DMS 273 (cell line): ENCODE results near the gene CARD11.

Experiments
- DNase-seq: peaks from one replicate; lab custom pipeline; 2025; ENCODE audit not compliant: unreplicated experiment; lab: John Stamatoyannopoulos, UW

Gene CARD11

DNA sequence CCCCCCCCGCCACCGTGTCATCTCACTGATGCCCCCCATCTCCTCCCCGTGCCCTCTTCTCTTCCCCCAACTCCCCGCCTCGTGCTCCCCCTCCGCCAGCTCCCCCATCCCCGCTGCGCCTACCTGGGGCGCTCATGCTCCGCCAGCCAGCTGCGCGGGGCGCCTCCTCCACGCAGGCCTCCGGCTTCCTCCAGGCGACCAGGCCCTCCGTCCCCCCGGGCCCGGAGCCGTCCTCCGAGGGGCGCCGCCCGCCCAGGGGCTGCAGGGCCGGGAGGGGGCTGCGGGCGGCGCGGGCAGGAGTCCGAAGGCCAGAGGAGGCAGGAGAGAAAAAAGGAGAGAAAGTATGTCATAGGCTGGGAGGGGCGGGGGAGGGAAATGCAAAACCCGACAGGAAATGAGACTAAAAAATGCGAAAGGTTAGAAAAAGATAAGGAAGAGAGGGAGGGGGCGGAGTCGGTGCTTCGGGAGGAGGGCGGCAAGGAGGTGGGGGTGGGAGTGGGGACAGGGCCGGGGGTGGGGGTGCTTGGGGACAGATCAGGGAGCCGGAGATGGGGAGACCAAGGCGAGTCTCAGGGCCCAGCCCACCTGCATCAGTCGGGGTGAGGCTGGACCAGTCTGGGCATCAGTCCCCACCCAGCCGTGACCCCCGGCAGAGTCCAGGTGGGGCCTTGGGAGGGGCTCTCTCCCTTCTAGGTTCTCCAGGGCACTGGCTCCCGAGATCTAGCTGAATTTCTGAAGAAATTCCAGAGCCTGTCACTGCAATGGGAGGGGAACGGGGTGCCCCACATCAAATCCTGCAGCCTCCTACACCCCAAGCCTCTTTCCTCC is at the start of gene CARD11:
Gene CARD11 (minus strand): TSS at position 324 of the 828 bp plus-strand sequence. CDS start 85,361 bp downstream, outside the sequence.
- DNase-seq, result no peak

DNA sequence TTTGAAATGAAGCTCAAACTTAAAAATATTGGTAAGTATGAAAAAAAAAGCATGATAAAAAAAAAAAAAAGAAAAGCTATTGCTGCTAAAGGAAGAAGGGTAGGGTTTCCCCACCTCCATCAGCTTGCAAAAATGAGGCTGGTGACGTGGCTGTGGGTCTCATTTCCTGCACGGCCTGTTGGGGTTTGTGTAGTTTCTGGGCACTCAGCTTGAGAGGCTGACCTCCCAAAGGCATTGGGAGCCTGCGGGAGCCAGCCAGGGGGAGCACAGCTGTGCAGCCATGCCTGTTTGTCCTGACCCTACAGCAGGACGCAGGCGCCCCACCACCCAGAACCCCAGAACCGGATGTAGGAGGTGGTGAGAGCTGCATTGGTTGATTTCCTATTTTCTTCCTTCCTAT is 48.8 kb upstream of the CARD11 start:
- no peak for DNase-seq

DNA sequence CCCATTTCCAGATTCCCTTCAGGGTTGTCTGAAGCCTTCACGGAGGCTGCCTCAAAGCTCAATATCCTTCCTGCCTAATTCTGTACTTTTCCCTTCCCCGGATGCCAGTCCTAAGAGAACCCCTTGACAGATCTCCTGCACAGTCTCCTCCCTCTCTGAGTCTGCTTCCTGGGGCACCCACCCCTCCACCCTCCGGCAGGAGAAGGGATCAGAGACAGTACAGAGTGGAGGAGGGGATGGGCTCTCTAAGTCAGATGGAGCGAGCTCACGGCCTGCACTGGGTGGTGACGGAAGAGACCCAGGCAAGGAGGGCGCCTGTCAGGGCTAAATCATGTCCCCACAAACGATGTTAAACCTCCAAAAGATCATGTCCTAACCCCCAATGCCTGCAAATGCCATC is 48.0 kb upstream of the CARD11 start:
- DNase-seq, result no peak

DNA sequence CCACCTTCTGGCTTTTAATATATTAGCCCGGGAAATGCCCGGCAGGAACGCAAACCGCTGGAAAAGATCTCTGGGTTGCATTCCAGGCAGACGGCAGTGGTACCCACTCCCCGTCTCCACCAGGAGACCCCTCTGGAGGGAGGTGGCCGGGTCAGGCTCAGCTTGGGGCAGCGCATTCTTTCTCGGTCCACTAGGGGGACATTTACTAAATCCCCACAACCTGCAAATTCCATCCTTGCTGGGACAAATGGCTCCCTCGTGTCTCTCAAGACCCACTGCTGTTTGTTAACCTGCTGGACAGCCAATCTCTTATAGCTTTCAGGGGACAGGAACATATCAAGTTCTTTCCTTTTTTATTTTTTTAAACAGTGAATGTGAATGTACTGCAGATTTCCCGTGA is 45.8 kb upstream of the CARD11 start:
- DNase-seq, result peak; percentile 70

DNA sequence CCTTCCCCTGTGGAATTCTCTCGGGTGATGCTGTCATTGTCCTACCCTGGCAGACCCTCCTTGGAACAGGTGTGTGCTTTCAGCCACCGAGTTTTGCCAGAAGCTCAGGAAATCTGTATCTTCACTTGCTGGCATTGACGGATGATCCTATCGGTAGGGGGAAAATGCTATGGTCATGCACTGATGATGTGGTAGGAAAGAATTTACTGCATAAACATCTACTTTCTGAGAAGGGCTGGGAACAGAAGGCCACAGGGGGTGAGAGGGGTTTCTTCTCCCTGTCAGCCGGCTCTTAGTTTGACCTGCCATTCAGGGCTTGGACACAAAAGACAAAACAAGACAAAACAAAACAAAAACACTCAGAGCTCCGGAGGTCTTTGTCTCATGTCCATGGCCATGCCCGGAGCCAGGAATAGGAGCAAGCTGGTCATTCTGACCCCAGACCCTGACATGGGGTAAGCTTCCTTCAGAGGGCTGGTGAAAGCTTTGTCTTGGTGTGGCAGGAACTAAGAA is 43.6 kb upstream of the CARD11 start:
- no peak for DNase-seq

DNA sequence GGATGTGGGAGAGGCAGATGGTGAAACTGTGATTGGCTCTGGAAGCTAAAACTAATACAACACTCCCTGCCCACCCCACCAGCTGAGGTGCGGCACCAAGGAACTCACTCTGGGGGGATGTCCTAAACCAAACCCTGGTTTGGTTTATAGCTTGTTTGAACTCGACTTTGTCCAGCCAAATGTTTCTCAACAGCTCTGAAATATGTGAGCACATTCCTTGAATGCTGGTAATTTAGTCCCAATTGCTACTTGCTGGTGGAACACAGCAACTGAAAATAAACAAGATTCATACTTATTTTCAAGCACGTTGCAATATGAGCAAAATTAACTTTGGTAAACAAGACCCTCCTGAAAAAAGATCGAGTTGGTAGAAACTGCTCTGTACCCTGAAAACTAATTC is 39.7 kb upstream of the CARD11 start:
- DNase-seq, result no peak

DNA sequence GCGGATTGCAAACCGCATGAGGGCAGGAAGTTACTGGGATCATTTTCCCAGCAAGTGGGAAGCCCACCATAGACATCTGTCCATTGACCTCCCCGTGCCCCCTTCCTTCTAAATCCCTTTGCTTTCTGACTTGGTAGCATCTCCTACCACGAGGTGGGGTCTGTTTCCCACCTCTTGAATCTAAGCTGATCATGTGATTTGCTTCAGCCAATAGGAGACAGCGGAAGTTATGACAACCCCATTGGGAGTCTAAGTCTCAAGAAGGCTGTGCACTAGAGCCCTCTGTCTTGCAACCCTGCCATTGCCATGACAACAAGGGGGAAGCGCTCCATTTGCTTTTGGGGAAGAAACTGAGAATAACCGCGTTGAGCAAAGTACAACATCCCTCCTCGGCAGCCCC is 39.2 kb upstream of the CARD11 start:
- DNase-seq, result peak; percentile 22

DNA sequence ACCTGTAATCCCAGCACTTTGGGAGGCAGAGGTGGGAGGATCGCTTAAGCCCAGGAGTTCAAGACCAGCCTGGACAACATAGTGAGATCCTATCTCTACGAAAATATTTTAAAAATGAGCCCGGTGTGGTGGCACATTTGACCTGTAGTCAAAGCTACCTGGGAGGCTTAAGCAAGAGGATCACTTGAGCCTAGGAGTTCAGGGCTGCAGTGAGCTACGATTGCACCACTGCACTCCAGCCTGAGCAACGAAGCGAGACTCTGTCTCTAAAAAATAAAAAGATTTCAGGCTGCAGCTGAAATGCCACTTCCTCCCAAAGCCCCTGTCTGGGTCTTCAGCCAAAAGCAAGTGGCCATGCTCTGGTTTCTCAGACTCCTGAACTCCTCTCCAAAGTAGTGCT is 38.7 kb upstream of the CARD11 start:
- no peak for DNase-seq

DNA sequence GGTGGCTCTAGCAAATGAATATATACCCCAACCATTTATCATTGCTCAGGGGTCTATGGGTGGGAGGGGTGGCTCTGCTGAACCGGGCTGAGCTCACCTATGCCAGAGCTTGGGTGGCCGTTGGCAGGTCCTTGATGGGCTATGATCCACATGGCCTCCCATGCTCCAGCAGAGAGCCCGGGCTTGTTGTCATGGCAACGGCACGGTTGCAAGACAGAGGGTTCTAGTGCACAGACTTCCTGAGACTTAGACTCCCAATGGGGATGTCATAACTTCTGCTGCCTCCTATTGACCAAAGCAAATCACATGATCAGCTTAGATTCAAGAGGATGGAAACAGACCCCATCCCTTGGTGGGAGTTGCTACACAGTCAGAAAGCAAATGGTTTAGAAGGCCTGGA is 36.4 kb upstream of the CARD11 start:
- peak; percentile 71 for DNase-seq

DNA sequence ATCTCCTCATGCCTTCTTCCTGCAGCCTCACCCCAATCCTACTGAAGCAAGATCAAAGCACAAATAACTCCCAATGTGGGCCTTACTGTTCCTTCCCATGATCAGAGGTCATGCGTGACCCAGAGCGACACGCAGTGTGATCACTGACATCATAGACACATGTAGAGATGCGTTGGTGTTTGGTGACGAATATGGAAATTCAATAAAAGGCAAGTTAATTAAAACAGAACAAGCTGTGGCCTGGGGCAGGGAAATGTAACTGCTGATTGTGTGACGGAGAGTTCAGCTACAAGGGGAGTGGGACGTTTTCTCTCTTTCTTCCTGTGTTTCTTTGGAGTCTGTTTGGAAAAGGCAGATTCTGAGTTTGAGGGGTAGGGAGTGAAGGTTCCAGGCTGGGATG is 34.8 kb upstream of the CARD11 start:
- DNase-seq, result no peak

DNA sequence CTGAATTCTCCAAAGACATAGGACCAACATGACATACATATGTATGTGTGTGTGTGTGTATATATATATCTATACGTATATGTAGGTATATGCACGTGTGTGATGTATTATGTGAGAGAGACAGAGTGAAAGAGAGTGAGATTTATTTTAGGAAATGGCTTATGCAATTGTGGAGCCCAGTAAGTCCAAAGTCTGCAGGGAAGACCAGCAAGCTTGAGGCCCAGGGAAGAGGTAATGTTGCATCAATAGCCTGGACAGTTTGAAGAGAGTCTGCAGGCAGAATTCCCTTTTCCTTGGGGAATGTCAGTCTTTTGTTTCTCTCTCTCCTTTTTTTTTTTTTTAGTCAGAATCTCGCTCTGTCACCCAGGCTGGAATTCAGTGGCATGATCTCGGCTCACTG is 33.0 kb upstream of the CARD11 start:
- DNase-seq, result no peak

DNA sequence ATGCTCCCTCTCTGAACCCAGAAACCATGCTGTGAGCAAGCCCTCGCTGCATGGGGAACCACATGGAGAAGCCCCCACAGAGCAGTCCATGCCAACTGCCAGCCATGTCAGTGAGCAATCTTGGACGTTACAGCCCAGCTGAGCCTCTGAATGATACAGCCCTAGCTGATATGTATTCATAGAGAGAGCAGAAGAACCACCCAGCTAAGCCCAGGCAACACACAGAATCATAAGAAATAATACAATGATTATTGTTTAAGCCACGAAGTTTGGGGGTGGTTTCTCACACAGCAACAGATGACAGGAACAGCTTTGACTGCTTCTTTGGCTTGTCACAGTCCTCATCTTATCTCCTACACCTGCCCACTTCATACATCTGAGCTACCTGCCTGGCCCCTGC is 32.5 kb upstream of the CARD11 start:
- DNase-seq, result no peak

DNA sequence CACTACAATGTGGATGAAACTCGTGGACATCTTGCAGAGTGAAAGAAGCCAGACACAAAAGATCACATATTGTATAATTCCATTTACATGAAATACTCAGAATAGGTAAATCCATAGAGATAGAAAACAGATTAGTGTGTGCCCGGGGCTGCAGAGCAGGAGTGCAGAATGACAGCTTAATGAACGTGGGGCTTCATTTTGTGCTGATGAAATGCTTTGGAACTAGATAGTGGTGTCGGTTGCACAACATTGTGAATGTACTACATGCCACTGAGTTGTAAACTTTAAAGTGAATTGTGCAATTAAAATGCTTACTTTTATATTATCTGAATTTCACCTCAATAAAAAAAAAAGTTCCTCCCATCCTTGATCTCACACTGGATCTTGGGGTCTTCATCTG is 31.8 kb upstream of the CARD11 start:
- no peak for DNase-seq

DNA sequence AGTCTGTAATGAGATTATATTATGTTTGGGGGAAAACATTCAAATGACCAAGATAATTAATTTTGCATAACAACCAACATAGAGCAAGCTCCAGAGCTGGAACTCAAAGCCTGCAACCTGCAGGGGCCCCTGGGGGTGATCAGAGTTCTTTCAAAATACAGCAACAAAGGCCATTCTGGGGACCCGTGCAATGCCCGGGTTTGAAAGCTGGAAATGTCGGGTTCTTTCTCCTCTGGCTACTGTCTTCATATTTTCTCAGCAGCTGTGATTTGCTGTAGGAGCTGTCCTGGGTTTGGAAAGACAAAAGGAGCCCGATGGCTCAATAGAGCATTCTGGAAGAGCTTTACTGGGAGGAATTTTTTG is 30.8 kb upstream of the CARD11 start:
- DNase-seq, result no peak

DNA sequence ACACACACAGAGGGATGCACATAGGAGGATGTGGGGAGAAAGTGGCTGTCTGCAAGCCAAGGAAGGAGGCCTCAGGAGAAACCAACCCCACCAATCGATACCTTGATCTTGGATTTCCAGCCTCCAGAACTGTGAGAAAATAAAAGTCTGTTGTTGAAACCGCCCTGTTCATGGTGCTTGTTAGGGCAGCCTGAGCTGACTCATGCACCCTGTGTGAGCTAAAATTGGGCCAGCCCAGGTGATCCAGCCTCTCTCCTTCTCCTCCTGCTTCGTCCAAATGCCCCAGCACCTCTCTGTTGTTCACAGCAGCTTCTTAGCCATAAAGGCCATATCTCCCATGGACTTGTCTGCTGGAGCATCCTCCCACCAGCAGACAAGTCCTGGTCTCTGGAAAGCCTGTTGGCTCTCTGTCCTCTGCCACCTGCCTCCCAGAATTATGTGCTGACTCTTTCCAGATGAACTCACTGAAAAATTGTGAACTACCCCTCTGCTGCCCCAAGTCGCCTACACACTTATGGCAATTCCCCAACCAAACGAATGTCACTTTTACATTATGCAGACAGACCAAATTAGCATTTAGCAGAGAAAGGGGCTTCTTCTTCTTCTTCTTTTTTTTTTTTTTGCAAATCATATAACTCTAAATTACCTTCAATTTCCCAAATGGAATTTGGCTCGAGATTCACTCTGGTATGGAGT is 30.2 kb upstream of the CARD11 start:
- DNase-seq, result no peak

DNA sequence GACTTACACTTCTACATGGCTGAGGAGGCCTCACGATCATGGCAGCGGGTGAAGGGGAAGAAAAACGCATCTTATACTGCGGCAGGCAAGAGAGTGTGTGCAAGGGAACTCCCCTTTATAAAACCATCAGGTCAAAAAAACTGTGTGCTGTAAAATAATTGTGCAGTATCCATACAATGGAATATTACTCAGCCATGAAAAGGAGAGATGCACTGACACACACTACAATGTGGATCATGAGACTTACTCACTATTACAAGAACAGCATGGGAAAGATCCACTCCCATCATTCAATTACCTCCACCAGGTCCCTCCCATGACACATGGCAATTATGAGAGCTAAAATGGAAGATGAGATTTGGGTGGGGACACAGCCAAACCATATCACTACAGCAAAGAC is 27.2 kb upstream of the CARD11 start:
- DNase-seq, result no peak

DNA sequence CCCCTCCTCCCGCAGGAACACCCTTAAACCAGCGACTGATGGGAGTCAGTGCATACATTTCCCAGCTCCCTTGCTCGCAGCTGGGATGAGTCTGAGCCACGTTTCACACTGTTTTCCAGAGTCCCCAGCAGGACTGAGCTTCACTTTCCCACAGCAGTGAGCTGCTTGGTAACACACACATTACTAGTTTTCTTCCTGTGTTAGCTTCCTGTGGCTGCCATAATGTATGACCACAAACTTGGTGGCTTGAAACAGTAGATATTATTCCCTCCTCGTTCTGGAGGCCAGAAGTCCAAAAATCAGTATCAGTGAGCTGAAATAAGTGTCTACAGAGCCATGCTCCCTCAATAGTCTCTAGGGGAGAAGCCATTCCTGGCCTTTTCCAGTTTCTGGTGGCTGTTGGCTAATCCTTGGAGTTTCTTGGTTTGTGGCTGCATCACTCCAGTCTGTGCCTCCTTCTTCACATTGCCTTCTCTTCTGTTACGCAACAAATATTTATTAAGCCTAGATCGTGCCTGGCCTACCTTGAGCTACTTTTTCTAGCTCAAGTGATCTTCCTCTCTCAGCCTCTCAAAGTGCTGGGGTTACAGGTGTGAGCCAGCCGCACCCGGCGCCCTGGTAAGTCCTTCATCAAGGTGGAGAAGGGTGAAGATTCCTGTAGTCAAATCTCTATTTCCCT is 26.2 kb upstream of the CARD11 start:
- no peak for DNase-seq

DNA sequence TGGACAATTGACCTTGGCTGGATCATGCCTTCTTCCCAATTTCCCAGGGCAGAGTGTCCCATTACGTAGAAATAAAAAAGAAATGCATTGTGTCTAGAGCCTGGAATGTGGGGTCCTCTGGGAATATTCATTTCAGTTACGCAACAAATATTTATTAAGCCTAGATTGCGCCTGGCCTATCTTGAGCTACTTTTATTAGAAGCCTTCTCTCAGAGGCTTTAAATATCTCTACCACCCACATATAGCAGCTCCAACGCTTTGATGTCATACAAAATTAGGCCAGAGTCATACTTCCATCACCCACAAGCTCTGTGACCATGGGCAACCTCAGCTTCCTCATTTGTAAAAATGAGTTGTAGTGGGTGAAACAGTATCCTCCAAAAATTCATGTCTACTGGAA is 24.9 kb upstream of the CARD11 start:
- DNase-seq, result no peak

DNA sequence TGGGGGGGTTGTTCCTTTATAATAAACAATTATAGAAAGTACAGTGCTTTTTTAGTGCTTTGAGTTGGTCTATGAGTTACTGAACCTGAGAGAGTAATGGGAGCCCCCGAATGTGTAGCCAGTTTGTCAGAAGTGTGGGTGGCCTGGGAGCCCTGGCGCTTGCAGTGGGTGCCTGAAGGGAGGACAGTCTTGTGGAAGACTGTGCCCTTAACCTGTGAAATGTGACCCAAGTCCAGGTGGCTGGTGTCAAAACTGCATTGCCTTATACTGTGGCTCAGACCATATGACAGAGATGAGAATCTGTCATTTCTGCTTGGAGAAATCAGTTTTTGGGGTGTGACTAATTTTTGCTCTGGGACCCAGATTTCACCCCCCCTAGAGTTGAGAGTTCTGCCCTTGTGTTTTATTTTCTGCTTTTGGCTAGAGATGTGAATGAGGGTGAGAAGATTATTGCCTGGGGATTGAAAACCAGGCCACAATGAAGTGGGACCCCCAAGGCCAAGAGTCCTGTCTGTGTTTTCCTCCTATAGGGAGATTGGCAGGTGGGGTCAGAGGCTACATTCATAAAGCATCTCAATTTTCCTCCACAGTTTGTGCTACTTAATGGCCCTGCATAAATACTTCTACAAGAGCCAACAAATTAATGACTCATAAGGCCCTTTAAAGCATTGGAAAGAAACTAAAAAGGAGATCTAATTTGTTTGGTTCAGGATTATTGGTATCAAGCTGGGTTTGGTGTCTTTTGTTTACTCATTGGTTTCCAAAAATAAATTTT is 24.1 kb upstream of the CARD11 start:
- DNase-seq, result no peak

DNA sequence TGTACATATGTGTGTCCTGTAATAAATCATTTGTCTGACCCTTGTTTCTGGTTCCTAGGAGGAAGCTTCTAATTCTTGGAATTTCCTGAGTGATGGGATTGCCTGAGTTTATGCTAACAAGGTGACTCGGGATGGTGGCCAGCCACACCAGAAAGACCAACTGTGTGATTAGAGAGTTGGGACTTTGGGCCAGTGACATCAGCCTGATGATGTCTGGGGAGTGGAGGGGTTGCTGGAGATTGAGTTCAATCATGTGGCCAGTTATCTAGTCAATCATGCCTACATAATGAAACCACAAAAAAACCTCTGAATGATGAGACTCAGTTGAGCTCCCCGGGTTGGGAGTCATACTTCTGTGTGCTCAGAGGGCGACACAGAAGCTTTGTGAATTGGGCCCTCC is 23.5 kb upstream of the CARD11 start:
- no peak for DNase-seq

DNA sequence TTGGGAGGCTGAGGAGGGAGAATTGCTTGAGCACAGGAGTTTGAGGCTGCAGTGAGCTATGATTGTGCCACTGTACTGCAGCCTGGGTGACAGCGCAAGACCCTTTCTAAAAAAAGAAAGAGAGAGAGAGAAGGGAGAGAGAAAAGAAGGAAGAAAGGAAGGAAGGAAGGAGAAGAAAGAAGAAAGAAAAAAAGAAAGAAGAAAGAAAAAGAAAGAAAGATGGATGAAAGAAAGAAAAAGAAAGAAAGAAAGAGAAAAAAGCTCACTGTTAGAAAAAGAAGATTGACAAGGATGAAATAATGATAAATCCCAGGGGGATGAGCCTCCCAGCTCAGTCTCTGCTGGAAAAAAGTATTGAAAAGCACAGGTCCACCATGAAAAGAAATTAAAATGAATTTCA is 22.8 kb upstream of the CARD11 start:
- no peak for DNase-seq
